HEK293 (cell line): ENCODE results near the gene ANKRD63.

Experiments used
- CTCF ChIA-PET: fragments of 350-600 bp; formaldehyde crosslinking; extraction: SDS; loops from one replicate; lab custom pipeline; 2021; ENCODE audit warnings: antibody characterized with exemption; lab: Yijun Ruan, JAX
- POLR2A ChIA-PET: fragments of 300-600 bp; formaldehyde crosslinking; extraction: SDS; loops from one replicate; lab custom pipeline; 2020; ENCODE audit warnings: antibody characterized with exemption, inconsistent platforms; lab: Yijun Ruan, JAX
- H3K27ac ChIP-seq: fragments of 200-500 bp; sonication (Bioruptor generic); 2 replicates; pipeline ENCODE4 v1.5.1; 2014; ENCODE audit warnings: low read depth, low read length, control low read depth, inconsistent platforms; ENCODE audit errors: extremely low read depth
- H3K36me3 ChIP-seq, 2 experiments: fragments of 200-500 bp in 1 of 2; sonication (Bioruptor generic) in 1 of 2; 1 replicate in 1 of 2; 2 replicates in 1 of 2; pipeline ENCODE4 v1.5.1; 2014 to 2017; ENCODE audit warnings: inconsistent platforms in 2 of 2, low read length in 2 of 2; ENCODE audit not compliant: control insufficient read depth in 2 of 2, insufficient read depth in 1 of 2
- H3K4me1 ChIP-seq: fragments of 200-500 bp; sonication (Bioruptor generic); 2 replicates; pipeline ENCODE4 v1.5.1; 2014; ENCODE audit warnings: mild to moderate bottlenecking, low read length, inconsistent platforms; ENCODE audit not compliant: control insufficient read depth, insufficient read depth
- H3K4me3 ChIP-seq: 2 replicates; pipeline ENCODE4 v1.5.1; 2011; ENCODE audit warnings: low read depth, mild to moderate bottlenecking, control low read depth, low read length, moderate library complexity
- H3K9me3 ChIP-seq: fragments of 200-500 bp; sonication (Bioruptor generic); 2 replicates; pipeline ENCODE4 v1.5.1; 2014; ENCODE audit warnings: low read depth, low read length, inconsistent platforms; ENCODE audit not compliant: control insufficient read depth, insufficient read depth
- GLIS2 ChIP-seq: fragments of 450-650 bp; formaldehyde crosslinking; IDR thresholded peaks from 2 replicates; pipeline ENCODE4 v1.5.1; 2016; ENCODE audit warnings: missing biosample characterization, missing genetic modification characterization
- HOXA7 ChIP-seq: sonication (generic); formaldehyde crosslinking; IDR thresholded peaks from 2 replicates; pipeline ENCODE4 v1.8.1; 2022; ENCODE audit warnings: missing genetic modification reagents, borderline replicate concordance
- KLF1 ChIP-seq: fragments of 450-650 bp; formaldehyde crosslinking; IDR thresholded peaks from 2 replicates; pipeline ENCODE4 v1.5.1; 2016; ENCODE audit warnings: missing biosample characterization, missing genetic modification characterization
- KLF16 ChIP-seq: fragments of 450-650 bp; formaldehyde crosslinking; IDR thresholded peaks from 2 replicates; pipeline ENCODE4 v1.5.1; 2017; ENCODE audit warnings: missing biosample characterization, missing genetic modification characterization
- MYNN ChIP-seq: fragments of 450-650 bp; formaldehyde crosslinking; IDR thresholded peaks from 2 replicates; pipeline ENCODE4 v1.5.1; 2016; ENCODE audit warnings: missing biosample characterization, missing genetic modification characterization, borderline replicate concordance
- PRDM10 ChIP-seq: fragments of 450-650 bp; formaldehyde crosslinking; IDR thresholded peaks from 2 replicates; pipeline ENCODE4 v1.5.1; 2016; ENCODE audit warnings: missing biosample characterization, missing genetic modification characterization
- SALL2 ChIP-seq: fragments of 450-650 bp; formaldehyde crosslinking; IDR thresholded peaks from 2 replicates; pipeline ENCODE4 v1.5.0; 2017; ENCODE audit warnings: missing biosample characterization, mild to moderate bottlenecking, missing genetic modification characterization, borderline replicate concordance
- ZBTB8A ChIP-seq: fragments of 450-650 bp; formaldehyde crosslinking; IDR thresholded peaks from 2 replicates; pipeline ENCODE4 v1.5.1; 2016; ENCODE audit warnings: missing biosample characterization, missing genetic modification characterization
- ZFP37 ChIP-seq: fragments of 450-650 bp; formaldehyde crosslinking; IDR thresholded peaks from 2 replicates; pipeline ENCODE4 v1.5.1; 2016; ENCODE audit warnings: missing biosample characterization, missing genetic modification characterization
- ZNF140 ChIP-seq: fragments of 450-650 bp; formaldehyde crosslinking; IDR thresholded peaks from 2 replicates; pipeline ENCODE4 v1.5.1; 2016; ENCODE audit warnings: missing biosample characterization, missing genetic modification characterization
- ZNF223 ChIP-seq: fragments of 450-650 bp; formaldehyde crosslinking; IDR thresholded peaks from 2 replicates; pipeline ENCODE4 v1.5.1; 2016; ENCODE audit warnings: missing biosample characterization, missing genetic modification characterization
- ZNF274 ChIP-seq, 2 experiments: fragments of 200-500 bp in 1 of 2; fragments of 450-650 bp in 1 of 2; sonication (Bioruptor generic) in 1 of 2; formaldehyde crosslinking in 1 of 2; IDR thresholded peaks; 2 replicates each; pipeline versions ENCODE4 v1.5.1 to v1.6.1; 2014 to 2016; ENCODE audit warnings: borderline replicate concordance in 1 of 2, inconsistent platforms in 1 of 2, low read length in 1 of 2, missing biosample characterization in 1 of 2, missing genetic modification characterization in 1 of 2
- ZNF280D ChIP-seq: fragments of 450-650 bp; formaldehyde crosslinking; IDR thresholded peaks from 2 replicates; pipeline ENCODE4 v1.5.1; 2016; ENCODE audit warnings: missing biosample characterization, missing genetic modification characterization
- ZNF423 ChIP-seq: fragments of 450-650 bp; formaldehyde crosslinking; IDR thresholded peaks from 2 replicates; pipeline ENCODE4 v1.5.1; 2016; ENCODE audit warnings: missing biosample characterization, missing genetic modification characterization
- ZNF529 ChIP-seq: fragments of 450-650 bp; formaldehyde crosslinking; IDR thresholded peaks from 2 replicates; pipeline ENCODE4 v1.5.1; 2017; ENCODE audit warnings: missing genetic modification characterization, missing biosample characterization; ENCODE audit not compliant: insufficient replicate concordance
- ZNF585B ChIP-seq: fragments of 450-650 bp; formaldehyde crosslinking; IDR thresholded peaks from 2 replicates; pipeline ENCODE4 v1.5.1; 2016; ENCODE audit warnings: missing biosample characterization, missing genetic modification characterization
- ZNF629 ChIP-seq: fragments of 450-650 bp; formaldehyde crosslinking; IDR thresholded peaks from 2 replicates; pipeline ENCODE4 v1.5.1; 2017; ENCODE audit warnings: missing biosample characterization, missing genetic modification characterization
- ZSCAN18 ChIP-seq: fragments of 450-650 bp; formaldehyde crosslinking; IDR thresholded peaks from 2 replicates; pipeline ENCODE4 v1.5.1; 2016; ENCODE audit warnings: missing biosample characterization, missing genetic modification characterization
- ZSCAN5A ChIP-seq: fragments of 450-650 bp; formaldehyde crosslinking; IDR thresholded peaks from 2 replicates; pipeline ENCODE4 v1.5.1; 2016; ENCODE audit warnings: missing biosample characterization, missing genetic modification characterization

ANKRD63 gene

GRCh38 chr15:40253167-40253790 lies 29.6 kb downstream of the ANKRD63 start:
- H3K9me3 ChIP-seq: no peaks in the 10 kb centered on the region
- no peak for TF ChIP-seq ZNF280D (tag by site-specific recombination)
- no peak for TF ChIP-seq ZNF274 (IDR thresholded peaks at IDR 0.05; ENCODE audit: low read length)
- no peak for TF ChIP-seq ZNF274 (tag by site-specific recombination; IDR thresholded peaks at IDR 0.05; ENCODE audit: borderline replicate concordance)
- TF ChIP-seq ZBTB8A: no peak
- no peak for TF ChIP-seq ZNF629 (tag by site-specific recombination)
- TF ChIP-seq KLF1 (tag by site-specific recombination): no peak
- TF ChIP-seq, all 188 proteins: peak for 0
- ChIA-PET POLR2A (interaction anchor here (1.0 kb wide), 1 partner anchor 70 kb away, joined by 3 read pairs; the partner anchor contains the start of gene INAFM2), CTCF (interaction anchor here (2.4 kb wide), 1 partner anchor 21 kb away, joined by 18 read pairs; no protein-coding TSS in a partner anchor)
- Histone ChIP-seq H3K36me3 (no peaks in the 10 kb centered on the region), H3K27ac (peak overlapping the region; percentile 5; the same call in 1 of the 2 replicates), H3K4me1 (peaks cover 4% of the 10 kb centered on the region; the same call in 1 of the 2 replicates), H3K4me3 (no peak overlapping the region)

- Histone ChIP-seq H3K4me3 (peak overlapping the region; percentile 14; the same call in 1 of the 2 replicates), H3K27ac (peak overlapping the region; percentile 5; the same call in 1 of the 2 replicates), H3K4me1 (peaks cover 4% of the 10 kb centered on the region; the same call in 1 of the 2 replicates), H3K36me3 (no peaks in the 10 kb centered on the region), H3K9me3 (no peaks in the 10 kb centered on the region)
- POLR2A ChIA-PET: interaction anchor here (1.0 kb wide), 1 partner anchor 70 kb away, joined by 3 read pairs; the partner anchor contains the start of gene INAFM2
- CTCF ChIA-PET: no interaction called here
- TF ChIP-seq ZFP37 (tag by site-specific recombination) (no peak), ZNF585B (tag by site-specific recombination) (no peak), ZNF140 (tag by site-specific recombination) (no peak)
Observed at GRCh38 chr15:40252438-40253166, 30.3 kb downstream of the ANKRD63 start.

- Histone ChIP-seq H3K9me3 (no peaks in the 10 kb centered on the region), H3K27ac (no peak overlapping the region), H3K36me3 (no peaks in the 10 kb centered on the region), H3K4me3 (no peak overlapping the region), H3K4me1 (peaks cover 4% of the 10 kb centered on the region; the same call in 1 of the 2 replicates)
- ChIA-PET CTCF (no interaction called here), POLR2A (interaction anchor here (1.0 kb wide), 1 partner anchor 71 kb away, joined by 3 read pairs; the partner anchor contains the start of gene INAFM2)
- TF ChIP-seq ZNF529 (tag by site-specific recombination): no peak
- TF ChIP-seq ZNF274 (IDR thresholded peaks at IDR 0.05; ENCODE audit: low read length): no peak
- TF ChIP-seq ZNF274 (tag by site-specific recombination; IDR thresholded peaks at IDR 0.05; ENCODE audit: borderline replicate concordance): no peak
- no peak for TF ChIP-seq ZBTB8A
- no peak for TF ChIP-seq KLF16 (tag by site-specific recombination)
- TF ChIP-seq ZNF423: no peak
- no peak for TF ChIP-seq PRDM10 (tag by site-specific recombination)
- TF ChIP-seq ZSCAN5A (tag by site-specific recombination): no peak
- TF ChIP-seq GLIS2 (tag by site-specific recombination): no peak
- TF ChIP-seq HOXA7 (CRISPR knock-in tag): no peak
- TF ChIP-seq SALL2 (tag by site-specific recombination): no peak
- TF ChIP-seq MYNN: no peak
- no peak for TF ChIP-seq ZNF223
- TF ChIP-seq ZSCAN18 (tag by site-specific recombination): no peak
Observed at GRCh38 chr15:40252141-40252437, 30.8 kb downstream of the ANKRD63 start.
